Measurements from ENCODE around the gene MAP3K14.

DNA sequence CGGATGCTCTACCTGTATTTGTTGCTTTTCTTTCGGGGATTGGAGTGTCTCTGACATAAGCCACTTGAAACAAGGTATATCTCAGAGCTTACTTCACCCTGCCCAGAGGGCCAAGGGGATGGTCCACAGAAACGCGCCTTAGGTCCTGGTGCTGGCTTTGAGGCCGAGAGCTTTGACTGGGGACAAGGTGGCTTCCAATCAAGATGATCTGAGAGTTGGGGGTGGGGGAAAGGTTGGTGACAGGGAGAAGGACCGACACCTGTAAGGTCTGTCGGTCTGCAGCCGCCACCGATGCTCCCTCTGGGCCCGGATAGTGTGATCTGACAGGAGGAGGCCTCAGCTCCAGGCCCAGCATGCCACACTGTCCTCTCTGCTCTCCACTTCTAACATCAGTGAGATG lies 33.1 kb downstream of the MAP3K14 start:
- TF ChIP-seq POLR2AphosphoS5 (IDR thresholded peaks at IDR 0.05; ENCODE audit: borderline replicate concordance, low read depth, low read length) = no peak
- no peak for TF ChIP-seq EZH2 (IDR thresholded peaks at IDR 0.05)

Measured in SK-N-MC (cell line).